Hematopoietic multipotent progenitor cell treated with erythropoietin and hydrocortisone succinate and interleukin-3 and kit ligand, for 17 days (in vitro differentiated cells): ENCODE data around the gene CPED1.
"Not testable (repeated sequence)": the region's sequence is repeated elsewhere in the genome, so short reads cannot be mapped to it uniquely, and the experiment has no call there.

Source experiments
- DNase-seq: peaks from one replicate; pipeline ENCODE4 v3.0.0-alpha.2; 2015; ENCODE audit warnings: low spot score

CPED1 gene

GRCh38 chr7:121286186-121286585, 297.7 kb downstream of the CPED1 start:
- DNase-seq = no peak

DNA sequence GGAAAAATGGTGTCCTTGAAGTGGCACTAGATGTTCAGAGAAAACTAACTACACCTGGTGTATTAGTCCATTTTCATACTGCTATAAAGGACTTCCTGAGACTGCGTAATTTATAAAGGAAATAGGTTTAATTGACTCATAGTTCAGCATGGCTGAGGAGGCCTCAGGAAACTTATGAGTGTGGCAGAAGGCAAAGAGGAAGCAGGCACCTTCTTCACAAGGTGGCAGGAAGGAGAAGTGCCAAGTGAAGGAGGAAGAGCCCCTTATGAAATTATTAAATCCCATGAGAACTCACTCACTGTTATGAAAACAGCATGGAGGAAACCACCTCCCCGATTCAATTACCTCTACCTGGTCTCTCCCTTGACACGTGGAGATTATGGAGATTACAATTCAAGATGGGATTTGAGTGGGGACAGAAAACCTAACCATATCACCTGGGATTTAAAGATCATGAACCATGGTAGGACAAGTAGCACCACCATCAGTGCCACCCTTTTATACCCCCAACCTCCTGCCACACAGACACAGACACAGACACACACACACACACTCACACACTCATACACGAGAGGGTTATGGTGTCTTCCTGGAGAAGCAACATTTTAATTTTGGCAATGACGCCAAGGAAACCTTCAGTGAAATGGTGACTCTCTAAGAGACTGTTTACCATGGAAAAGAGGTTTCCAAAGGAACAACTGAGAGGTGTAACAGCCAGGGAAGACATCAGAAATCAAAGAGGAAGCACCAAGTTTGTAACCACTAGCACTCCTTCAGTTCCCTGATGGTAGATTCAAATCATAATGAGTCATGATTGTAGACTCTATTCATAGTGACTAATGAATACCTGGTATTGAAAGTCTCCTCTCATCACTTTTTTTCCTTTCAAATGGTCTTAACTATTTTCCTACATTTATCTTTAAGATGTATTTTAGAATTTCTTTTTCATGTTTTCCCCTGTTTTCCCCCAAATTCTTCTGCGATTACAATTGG, 298.5 kb downstream of the CPED1 start:
- DNase-seq = no peak

GRCh38 chr7:121288894-121289293, 300.4 kb downstream of the CPED1 start:
- DNase-seq = no peak

DNA sequence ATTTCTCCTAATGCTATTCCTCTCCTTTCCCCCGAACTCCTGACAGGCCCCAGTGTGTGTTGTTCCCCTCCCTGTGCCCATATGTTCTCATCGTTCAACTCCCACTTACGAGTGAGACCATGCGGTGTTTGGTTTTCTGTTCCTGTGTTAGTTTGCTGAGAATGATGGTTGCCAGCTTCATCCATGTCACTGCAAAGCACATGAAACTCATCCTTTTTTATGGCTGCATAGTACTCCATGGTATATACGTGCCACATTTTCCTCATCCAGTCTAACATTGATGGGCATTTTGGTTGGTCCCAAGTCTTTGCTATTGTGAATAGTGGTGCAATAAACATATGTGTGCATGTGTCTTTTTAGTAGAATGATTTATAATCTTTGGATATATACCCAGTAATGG, 301.4 kb downstream of the CPED1 start:
- not testable (repeated sequence) for DNase-seq

DNA sequence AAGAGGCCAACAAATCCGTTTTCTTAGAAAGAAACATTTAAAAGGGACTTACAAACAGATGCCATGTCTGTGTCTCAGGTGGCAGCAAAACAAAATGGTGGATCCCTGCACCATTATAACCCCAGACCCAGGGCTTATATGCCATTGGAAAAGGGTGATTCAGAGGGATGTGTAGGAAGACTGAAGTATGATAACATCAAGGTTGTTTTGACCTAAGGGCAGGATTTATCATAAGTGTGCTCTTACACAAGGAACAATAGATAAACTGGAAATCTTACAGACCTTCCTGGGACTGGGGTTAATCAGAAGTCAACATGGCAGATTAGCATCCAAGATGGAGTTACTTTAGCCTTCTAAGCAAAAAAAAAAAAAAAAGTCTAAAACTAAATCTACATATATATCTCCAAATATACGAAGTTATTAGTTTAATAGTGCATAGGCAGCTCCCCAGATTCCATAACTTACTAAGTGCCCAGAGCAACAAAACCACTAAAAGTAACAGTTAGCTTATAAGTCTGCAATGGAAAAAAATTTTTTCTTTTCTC, 306.0 kb downstream of the CPED1 start:
- DNase-seq = no peak

GRCh38 chr7:121297843-121298242, 309.3 kb downstream of the CPED1 start:
- no peak for DNase-seq

DNA sequence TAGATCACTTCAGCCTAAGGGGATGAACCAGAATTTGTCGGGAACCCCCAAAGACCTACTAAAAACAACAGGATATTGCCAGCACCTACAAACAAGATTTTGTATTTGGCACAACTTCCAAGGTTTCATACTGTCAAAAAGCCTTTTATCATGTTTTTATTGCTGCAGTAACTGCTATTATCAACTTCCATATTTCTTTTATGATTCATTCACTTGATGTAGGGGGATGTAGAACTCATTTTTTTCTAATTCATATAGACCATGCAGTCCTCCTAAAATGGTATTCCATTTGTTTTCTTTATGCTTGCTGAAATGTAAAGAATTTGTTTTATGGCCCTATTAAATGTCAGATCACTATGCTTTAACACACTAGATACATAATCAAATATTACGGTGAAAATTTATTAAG, 310.3 kb downstream of the CPED1 start:
- no peak for DNase-seq

- no peak for DNase-seq
These were observed 312.3 kb downstream of the CPED1 start for GRCh38 chr7:121300685-121301420.

DNA sequence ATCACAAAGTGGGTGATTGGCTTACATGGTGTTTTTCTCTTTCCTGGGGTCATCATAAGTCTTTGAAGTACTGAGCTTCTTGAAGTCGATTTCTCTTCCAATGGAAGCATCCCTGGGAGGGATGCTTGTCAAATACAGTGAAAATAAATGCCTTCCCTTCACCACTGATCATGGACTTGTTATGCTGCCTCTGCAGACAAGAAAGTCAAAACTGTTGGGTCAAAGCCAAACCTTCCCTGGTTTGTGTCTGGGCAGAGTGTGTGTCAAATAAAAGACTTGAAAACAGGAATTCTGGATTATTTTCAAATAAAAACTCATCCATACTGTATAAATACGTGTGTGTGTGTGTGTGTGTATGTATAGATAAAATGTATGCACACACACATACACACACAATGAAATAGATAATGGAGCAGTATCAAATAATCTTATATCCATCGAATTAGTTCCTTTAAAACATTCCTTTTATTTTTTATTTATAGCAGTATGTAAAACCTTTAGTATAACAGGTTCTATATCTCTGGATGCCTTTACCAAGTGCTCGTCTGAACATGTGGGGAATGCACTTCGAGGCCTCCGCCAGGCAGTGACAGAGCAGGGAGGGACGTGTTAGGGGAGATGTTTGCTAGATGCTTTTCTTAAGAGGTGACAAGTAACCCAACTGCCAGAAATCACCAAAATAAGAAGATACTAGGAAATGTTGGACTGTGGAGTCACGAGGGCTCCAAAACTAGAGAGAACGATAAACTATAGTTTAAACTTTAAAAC, 313.1 kb downstream of the CPED1 start:
- DNase-seq = no peak

DNA sequence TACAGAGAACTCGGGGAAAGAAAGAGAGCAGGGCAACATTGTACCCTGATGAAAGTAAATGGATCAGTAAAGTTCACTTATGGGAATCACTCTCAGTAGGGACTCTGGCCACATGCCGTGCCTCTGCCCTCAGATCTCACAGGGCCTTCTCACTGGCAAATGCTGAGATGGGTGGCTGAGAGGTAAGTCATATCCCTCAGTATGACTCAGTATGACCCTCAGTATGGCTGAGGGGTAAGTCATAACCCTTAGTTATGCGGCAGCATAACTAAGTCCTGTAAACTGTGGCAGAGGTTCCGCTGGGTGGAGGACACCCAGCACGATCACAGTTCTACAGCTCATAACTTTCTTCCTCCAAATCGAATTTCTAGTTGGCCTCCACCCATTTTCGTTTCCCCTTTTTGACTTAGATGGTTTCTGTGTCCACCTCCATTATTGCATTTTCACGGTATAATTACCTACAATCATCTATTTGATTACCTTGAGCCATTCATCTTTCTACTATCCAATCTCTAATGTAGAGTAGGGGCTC, 313.8 kb downstream of the CPED1 start:
- DNase-seq = no peak

DNA sequence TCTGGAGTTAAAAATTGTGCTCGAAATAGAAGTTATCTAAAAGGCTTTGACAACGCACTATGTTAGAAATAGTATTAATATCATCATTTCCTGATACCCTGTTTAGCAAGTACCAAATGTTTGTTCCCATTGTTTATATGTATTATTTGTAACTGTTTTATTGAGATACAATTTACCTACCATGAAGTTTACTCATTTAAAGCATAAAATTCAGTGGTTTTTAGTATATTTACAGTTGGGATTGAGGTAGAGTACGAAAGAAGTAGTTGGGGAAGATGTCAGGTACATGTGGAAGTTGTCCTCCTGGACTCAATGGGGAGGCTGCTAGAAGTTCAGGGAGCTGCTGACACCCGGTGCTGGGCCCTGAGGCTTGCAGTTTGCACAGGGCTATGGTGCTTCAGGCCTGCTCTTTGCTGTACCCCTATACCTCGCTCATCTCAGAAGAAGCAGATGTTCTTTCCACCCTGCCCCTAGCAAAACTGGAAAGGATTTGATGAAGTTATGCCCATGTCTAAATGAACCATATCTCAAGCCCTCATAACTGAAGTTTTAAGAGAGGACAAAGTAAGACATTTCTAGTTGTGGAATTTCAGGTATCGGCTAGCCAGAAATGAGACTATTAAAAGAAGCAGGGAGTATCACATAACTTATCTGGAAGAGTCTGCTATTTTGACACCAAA, 315.1 kb downstream of the CPED1 start:
- no peak for DNase-seq

DNA sequence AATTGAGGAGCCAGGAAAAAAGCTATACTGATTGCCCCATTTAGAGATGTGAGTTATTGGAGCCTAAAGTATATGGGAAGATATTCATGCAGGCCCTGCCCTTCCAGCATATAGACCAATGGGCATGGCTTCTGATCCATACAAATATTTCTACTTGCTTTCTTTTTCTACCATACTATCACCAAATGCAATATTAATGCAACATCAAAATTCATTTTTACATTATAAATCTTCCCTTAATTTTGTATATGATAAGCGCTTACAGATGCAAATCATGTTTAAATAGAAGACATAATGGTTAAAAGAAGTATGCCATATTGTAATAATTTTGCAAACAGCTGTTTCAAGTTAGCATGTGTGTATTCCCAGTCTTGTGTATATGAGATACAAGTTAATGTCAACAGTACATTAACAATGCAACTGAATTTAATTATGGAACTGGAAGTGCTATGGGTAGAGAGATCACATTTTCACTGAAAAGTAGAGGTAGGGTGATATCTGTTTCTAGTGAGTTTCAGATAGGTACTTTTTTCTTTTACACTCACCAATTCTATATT, 315.7 kb downstream of the CPED1 start:
- no peak for DNase-seq

GRCh38 chr7:121305109-121305508, 316.6 kb downstream of the CPED1 start:
- no peak for DNase-seq

DNA sequence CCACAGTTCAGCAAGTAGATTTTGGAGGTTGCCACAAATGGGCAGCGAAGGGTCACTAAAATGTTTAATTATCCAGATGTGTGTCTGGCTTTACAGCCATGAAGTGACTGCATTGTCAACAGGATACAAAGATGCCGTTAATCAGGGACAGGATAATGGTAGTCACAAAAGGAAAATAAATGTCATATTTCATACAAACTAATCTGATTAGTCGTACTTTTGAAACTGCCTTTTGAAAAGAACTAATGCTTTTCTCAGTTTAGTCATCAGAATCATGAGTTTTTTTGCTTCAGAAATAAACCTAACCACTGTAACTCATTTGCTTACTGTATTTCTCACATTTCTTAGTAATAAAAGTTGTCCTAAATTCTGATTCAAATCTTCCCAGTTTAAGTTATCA, 318.1 kb downstream of the CPED1 start:
- no peak for DNase-seq

DNA sequence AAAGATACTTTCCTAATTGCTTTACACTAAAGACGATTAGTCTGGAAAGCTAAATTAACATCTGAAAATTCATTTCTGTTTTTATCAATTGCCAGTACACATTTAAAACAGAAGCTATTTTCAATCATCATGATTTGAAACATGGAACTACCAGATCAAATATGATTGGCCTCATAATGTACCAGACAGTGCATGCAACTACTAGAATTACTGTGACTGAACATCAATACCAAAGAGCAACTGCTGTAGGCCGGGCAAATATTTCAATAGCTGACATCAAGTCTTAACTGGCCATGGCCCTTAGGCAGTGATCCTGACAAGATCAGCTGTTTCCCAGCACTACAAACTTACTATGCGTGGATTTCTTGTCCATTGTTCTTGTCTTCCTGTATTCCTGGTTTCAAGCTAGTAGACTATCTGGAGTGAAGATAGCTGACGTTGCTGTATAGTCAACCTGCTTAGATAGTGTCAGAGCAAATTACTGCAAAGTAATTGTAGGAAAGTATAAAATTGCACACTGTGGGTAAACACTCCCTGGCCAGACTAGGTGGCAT, 318.6 kb downstream of the CPED1 start:
- no peak for DNase-seq

DNA sequence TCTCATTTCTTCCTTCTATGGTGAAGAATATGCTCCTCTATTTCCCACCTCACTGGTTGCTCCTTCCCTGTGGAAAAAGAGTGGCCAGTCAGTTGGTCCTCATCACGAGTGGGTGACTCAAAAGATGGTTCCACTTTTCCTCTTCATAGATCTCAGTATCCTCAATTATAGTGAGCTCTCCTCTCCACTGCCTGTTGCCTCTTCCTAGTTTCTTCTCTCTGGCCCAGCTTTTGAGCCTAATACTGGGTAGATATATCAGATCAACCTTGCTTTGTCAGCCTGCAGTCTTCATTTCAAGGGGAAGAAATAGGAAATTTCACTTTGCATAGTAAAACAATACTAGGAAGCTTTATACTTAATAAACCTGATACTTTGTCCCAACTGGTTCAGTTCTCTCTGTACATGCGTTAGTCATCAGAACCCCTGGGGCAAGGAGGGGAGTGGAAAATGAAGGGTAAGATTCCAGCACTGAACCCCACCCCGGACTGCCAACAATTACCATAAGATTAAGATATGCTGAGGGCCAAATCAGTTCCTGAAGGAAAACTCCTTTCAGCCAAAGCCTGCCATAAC, 324.8 kb downstream of the CPED1 start:
- no peak for DNase-seq

GRCh38 chr7:121313793-121314676, 325.5 kb downstream of the CPED1 start:
- no peak for DNase-seq

GRCh38 chr7:121315170-121315569, 326.7 kb downstream of the CPED1 start:
- not testable (repeated sequence) for DNase-seq

GRCh38 chr7:121322460-121322859, 333.9 kb downstream of the CPED1 start:
- DNase-seq = no peak
